GM12864 (cell line): ENCODE measurements around the gene BRI3.
A peak's percentile ranks its signal among the peaks of the same experiment; 100 is the strongest.
"Not testable (repeated sequence)": the region's sequence is repeated elsewhere in the genome, so short reads cannot be mapped to it uniquely, and the experiment has no call there.

Experiments used
- DNase-seq: peaks from one replicate; pipeline ENCODE4 v3.0.0-alpha.2; 2011; ENCODE audit warnings: low read depth
- H3K4me3 ChIP-seq: 2 replicates; pipeline ENCODE4 v1.5.1; 2011; ENCODE audit warnings: mild to moderate bottlenecking, low read depth, low read length, control low read depth
- TF ChIP-seq, protein P1 (sequence below): IDR thresholded peaks from 2 replicates; pipeline ENCODE4 v1.5.1; 2011; ENCODE audit warnings: low read depth, mild to moderate bottlenecking, moderate library complexity, low read length, control low read depth, inconsistent platforms; ENCODE audit errors: missing control alignments

BRI3 gene

DNA sequence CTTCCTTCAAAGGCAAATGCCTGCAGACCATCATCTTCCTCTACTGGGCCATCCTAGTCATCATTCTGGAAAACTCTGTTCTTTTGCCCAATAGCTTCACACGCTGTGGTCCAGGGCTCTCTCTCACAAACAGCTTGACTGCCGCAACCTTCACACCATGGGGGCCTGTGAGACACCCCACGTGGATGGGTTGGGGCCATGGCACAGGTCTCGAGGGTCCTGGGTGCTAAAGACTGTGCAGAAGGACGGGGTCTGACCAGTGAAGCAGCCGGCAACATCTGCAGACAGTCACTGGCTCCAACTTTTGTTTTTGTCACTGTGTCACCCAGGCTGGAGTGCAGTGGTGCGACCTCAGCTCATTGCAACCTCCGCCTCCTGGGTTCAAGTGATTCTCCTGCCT is 28.1 kb downstream of the BRI3 start:
- TF ChIP-seq, protein P1, sequence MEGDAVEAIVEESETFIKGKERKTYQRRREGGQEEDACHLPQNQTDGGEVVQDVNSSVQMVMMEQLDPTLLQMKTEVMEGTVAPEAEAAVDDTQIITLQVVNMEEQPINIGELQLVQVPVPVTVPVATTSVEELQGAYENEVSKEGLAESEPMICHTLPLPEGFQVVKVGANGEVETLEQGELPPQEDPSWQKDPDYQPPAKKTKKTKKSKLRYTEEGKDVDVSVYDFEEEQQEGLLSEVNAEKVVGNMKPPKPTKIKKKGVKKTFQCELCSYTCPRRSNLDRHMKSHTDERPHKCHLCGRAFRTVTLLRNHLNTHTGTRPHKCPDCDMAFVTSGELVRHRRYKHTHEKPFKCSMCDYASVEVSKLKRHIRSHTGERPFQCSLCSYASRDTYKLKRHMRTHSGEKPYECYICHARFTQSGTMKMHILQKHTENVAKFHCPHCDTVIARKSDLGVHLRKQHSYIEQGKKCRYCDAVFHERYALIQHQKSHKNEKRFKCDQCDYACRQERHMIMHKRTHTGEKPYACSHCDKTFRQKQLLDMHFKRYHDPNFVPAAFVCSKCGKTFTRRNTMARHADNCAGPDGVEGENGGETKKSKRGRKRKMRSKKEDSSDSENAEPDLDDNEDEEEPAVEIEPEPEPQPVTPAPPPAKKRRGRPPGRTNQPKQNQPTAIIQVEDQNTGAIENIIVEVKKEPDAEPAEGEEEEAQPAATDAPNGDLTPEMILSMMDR: no peak
- DNase-seq: no peak
- no peak overlapping the region for H3K4me3 ChIP-seq

DNA sequence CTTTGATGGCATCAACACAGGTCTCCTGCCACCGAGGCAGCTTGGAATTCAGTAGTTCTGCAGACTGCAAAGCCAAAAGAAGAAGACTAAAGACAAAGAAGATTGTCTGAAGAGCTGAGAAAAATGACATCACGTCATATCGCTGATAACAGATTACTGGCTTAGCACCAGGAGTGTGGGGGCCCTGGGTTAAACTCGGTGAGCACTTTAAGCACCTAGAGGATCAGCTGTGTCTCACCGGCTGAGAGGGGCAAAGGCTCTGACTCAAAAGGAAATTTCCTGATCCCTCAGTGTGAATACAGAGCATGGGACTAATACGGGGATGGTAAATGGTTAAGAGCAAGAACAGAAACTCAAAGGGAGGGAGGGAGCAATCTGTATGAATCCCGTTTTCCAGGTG is 30.7 kb downstream of the BRI3 start:
- no peak for DNase-seq
- TF ChIP-seq, protein P1: no peak
- H3K4me3 ChIP-seq: no peak overlapping the region

DNA sequence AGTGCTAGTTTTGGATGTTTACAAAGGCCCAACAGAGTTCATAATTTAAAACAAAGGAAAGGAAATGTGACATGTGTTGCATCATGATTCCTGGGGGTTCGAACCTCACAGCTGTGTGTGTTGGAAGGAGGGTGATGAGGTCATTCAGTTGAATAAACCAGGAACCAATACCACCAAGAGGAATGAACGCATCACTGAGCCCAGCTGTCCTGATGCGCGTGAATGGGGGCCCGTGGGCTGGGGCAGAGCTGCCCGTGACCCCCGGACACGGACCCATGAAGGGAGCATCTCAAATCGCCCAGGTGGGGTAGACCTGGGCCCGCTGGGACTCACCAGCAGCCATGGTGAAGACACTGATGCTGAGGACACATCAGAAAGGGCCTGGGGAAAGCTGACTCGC is 33.0 kb downstream of the BRI3 start:
- TF ChIP-seq, protein P1: no peak
- peak; percentile 27 for DNase-seq
- H3K4me3 ChIP-seq: no peak overlapping the region

DNA sequence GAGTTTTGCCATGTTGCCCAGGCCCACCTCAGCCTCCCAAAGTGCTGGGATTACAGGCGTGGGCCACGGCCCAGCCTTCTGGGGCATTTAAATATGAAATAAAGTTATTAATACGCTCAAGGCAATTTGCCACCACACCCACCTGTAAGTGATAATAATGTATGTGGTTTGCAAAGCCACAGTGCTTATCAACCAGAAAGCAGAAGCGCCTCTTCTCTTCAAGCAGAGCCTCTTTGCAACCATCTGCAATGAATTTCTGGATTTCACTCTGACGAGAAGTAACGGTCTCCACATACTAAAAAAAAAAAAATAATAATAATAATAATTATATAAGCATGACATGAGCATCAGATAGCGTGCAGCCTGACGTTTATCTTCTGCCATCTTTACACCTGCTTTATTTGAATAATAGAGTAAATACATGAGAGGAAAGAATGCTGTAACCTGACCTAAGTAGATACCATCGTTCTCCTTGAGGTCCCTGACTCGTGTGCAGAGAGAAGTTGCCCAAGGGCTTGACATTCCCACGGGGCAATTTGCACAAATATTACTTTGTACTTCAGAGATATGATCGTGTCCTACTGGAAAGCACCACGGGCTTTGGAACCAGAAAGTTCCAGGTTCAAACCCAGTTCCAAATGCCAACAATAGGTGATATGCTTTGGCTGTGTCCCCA is 34.0 kb downstream of the BRI3 start:
- TF ChIP-seq, protein P1: no peak
- peak; percentile 43 for DNase-seq
- H3K4me3 ChIP-seq: no peak overlapping the region

DNA sequence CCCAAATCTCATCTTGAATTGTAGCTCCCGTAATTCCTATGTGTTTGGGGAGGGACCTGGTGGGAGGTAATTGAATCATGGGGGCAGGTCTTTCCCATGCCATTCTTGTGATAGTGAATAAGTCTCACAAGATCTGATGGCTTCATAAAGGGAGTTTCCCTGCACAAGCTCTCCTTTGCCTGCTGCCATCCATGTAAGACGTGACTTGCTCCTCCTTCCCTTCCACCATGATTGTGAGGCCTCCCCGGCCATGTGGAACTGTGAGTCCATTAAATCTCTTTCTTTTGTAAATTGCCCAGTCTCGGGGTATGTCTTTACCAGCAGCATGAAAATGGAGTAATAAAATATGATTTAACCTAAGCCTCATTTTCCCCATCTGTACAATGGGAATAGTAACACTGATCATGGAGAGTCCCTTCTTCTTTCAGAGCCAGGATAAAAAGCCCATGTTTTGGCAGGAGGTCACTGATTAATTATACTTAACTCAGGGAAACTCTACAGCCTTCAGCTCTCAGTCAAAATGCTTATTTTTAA is 34.6 kb downstream of the BRI3 start:
- H3K4me3 ChIP-seq, DNase-seq: not testable (repeated sequence)

DNA sequence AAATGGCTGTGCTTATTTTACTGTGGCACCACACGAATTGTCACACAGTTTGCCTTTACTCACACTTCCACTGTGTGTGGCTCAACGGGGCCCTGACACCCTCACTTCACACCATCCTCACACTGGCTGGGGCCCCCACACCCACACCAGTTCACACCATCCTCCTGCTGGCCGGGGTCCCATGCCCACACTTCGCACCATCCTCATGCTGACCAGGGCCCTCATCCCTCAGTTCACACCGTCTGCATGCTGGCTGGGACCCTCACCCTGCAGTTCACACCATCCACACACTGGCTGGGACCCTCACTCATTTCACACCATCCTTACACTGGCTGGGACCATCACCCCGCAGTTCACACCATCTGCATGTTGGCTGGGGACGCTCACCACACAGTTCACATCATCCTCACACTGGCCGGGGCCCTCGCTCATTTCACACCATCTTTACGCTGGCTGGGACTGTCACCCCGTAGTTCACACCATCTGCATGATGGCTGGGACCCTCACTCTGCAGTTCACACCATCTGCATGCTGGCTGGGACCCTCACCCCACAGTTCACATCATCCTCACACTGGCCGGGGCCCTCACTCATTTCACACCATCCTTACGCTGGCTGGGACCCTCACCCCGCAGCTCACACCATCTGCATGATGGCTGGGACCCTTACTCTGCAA is 36.0 kb downstream of the BRI3 start:
- TF ChIP-seq, protein P1: no peak
- no peak for DNase-seq
- no peak overlapping the region for H3K4me3 ChIP-seq

DNA sequence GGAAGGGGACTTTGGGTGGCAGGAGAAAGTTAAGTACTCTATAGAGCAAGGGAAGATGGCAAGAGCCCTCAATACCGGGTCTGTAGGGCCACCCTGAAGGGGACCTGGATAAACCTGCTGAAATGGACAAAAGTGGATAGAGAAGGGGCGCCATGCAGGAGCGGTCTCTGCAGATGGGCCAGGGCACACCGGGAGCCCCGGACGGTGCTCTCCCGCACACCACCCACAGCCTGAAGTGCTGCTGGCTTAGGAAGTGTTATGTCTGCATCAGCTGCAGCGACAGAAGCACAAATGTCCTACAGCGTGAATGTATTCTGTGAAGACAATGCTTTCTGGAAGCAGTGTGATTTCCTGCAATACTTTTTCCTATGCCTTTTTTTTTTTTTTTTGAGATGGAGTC is 37.7 kb downstream of the BRI3 start:
- no peak overlapping the region for H3K4me3 ChIP-seq
- DNase-seq: no peak
- TF ChIP-seq, protein P1: no peak
